Hepatocyte (in vitro differentiated cells): ENCODE results near the gene AMY1C.
"Not testable (repeated sequence)": the region's sequence is repeated elsewhere in the genome, so short reads cannot be mapped to it uniquely, and the experiment has no call there.

Experiments
- EZH2 ChIP-seq: fragments of 200-600 bp; sonication (generic); IDR thresholded peaks from 2 replicates; pipeline ENCODE4 v1.6.1; 2016; ENCODE audit warnings: antibody characterized with exemption, mild to moderate bottlenecking, borderline replicate concordance
- EZH2phosphoT487 ChIP-seq: fragments of 200-600 bp; sonication (generic); IDR thresholded peaks from one replicate; pipeline ENCODE4 v1.6.1; 2018; ENCODE audit warnings: antibody characterized with exemption, mild to moderate bottlenecking, low read depth, moderate library complexity; ENCODE audit not compliant: unreplicated experiment, severe bottlenecking
- TF ChIP-seq, protein P1 (sequence below): fragments of 200-600 bp; sonication (generic); IDR thresholded peaks from 2 replicates; pipeline ENCODE4 v1.5.1; 2016; ENCODE audit warnings: antibody characterized with exemption, mild to moderate bottlenecking; ENCODE audit not compliant: poor library complexity

GRCh38 chr1:103701256-103701655 is 48.4 kb upstream of the AMY1C start:
- TF ChIP-seq, protein P1, sequence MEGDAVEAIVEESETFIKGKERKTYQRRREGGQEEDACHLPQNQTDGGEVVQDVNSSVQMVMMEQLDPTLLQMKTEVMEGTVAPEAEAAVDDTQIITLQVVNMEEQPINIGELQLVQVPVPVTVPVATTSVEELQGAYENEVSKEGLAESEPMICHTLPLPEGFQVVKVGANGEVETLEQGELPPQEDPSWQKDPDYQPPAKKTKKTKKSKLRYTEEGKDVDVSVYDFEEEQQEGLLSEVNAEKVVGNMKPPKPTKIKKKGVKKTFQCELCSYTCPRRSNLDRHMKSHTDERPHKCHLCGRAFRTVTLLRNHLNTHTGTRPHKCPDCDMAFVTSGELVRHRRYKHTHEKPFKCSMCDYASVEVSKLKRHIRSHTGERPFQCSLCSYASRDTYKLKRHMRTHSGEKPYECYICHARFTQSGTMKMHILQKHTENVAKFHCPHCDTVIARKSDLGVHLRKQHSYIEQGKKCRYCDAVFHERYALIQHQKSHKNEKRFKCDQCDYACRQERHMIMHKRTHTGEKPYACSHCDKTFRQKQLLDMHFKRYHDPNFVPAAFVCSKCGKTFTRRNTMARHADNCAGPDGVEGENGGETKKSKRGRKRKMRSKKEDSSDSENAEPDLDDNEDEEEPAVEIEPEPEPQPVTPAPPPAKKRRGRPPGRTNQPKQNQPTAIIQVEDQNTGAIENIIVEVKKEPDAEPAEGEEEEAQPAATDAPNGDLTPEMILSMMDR = not testable (repeated sequence)
- TF ChIP-seq EZH2, EZH2phosphoT487: not testable (repeated sequence)
